GM19099 (cell line): ENCODE measurements around the gene PIK3IP1.

Experiments used
- POLR2A ChIP-seq: IDR thresholded peaks from 3 replicates; pipeline ENCODE4 v1.6.1; 2011; ENCODE audit warnings: low read depth; ENCODE audit not compliant: insufficient read length; ENCODE audit errors: extremely low read depth

Gene PIK3IP1

DNA sequence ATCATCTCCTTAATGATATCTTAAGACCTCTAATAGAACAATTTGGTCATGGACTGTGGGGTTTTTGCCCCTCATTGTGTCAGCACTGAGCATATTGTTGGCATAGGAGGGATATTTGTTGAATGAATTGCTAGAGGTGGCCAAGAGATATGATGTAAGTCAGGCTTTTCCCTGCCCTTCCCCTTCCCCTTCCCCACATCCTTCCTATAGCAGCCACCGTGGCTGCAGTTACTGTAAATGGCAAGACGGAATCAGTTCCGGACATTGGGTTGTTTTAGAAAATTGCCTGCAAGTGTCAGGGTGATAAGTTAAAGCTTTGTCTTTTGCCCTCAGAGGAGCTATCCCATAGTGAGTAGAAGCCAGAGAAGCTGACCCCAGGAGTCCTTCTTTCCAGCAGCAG is 57.2 kb downstream of the PIK3IP1 start:
- TF ChIP-seq POLR2A = no peak

- no peak for TF ChIP-seq POLR2A
These were observed 59.3 kb downstream of the PIK3IP1 start for GRCh38 chr22:31233001-31233400.
